ENCODE results near the gene KIFAP3. TPM values are rescaled to one million over a fixed set of nuclear protein-coding genes. Genes with fewer than 3 reads are reported as not detected.

KIFAP3 gene
- total and polyA plus RNA-seq, 4 donors = 4.5 to 11.1 (median 6.9) TPM

DNA sequence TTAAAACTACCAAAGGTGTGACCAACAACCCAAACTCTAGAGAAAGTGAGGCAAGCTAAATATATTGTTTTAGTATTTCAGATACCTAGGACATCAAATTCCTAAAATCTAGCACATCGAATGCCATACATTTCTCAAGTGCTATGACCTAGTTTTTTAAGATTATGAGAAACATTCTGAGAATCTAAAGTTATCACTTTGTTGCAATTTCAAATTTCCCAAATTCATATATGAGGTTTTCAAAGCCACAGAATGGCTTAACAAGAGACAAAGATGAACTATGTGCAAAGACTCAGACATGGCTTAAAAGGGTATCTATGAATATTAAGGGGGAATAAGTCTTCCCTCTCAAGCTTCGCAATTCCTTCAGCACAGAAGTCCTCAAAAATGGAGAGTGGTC is 187.6 kb downstream of the KIFAP3 start:
- Histone ChIP-seq H3K27me3 (ENCODE audit: control insufficient read depth in 4 of 4, insufficient read depth in 4 of 4, low read length in 3 of 4) (no peaks in the 10 kb centered on the region), H3K4me1 (ENCODE audit: control insufficient read depth in 4 of 4, insufficient read depth in 4 of 4, low read length in 3 of 4) (peaks cover 3 to 20% (median 14%) of the 10 kb centered on the region in 4 donors), H3K27ac (ENCODE audit: low read depth in 1 of 2, low read length in 2 of 2) (no peak overlapping the region), H3K36me3 (ENCODE audit: control insufficient read depth in 4 of 4, insufficient read depth in 3 of 4, low read depth in 1 of 4, low read length in 3 of 4) (peaks cover 0 to 23% (median 18%) of the 10 kb centered on the region in 4 donors), H3K9me3 (ENCODE audit: control insufficient read depth in 4 of 4, low read length in 3 of 4) (no peaks in the 10 kb centered on the region), H3K4me3 (ENCODE audit: low read depth in 1 of 3, low read length in 3 of 3) (no peak overlapping the region), H3K9ac (ENCODE audit: low read depth in 1 of 2, low read length in 2 of 2) (no peak overlapping the region)
- TF ChIP-seq, protein P1, sequence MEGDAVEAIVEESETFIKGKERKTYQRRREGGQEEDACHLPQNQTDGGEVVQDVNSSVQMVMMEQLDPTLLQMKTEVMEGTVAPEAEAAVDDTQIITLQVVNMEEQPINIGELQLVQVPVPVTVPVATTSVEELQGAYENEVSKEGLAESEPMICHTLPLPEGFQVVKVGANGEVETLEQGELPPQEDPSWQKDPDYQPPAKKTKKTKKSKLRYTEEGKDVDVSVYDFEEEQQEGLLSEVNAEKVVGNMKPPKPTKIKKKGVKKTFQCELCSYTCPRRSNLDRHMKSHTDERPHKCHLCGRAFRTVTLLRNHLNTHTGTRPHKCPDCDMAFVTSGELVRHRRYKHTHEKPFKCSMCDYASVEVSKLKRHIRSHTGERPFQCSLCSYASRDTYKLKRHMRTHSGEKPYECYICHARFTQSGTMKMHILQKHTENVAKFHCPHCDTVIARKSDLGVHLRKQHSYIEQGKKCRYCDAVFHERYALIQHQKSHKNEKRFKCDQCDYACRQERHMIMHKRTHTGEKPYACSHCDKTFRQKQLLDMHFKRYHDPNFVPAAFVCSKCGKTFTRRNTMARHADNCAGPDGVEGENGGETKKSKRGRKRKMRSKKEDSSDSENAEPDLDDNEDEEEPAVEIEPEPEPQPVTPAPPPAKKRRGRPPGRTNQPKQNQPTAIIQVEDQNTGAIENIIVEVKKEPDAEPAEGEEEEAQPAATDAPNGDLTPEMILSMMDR (IDR thresholded peaks at IDR 0.05; ENCODE audit: low read depth, low read length, missing input control) = no peak
- TF ChIP-seq YY1 (IDR thresholded peaks at IDR 0.05) (no peak), FOXA1 (IDR thresholded peaks at IDR 0.05) (no peak), RAD21 (IDR thresholded peaks at IDR 0.05) (no peak), NR2F2 (IDR thresholded peaks at IDR 0.05) (no peak), FOXA2 (IDR thresholded peaks at IDR 0.05) (no peak), JUND (IDR thresholded peaks at IDR 0.05) (no peak), SP1 (IDR thresholded peaks at IDR 0.05) (no peak), GABPA (IDR thresholded peaks at IDR 0.05 in 1 of 2, conservative IDR thresholded peaks at IDR 0.05 in 1 of 2) (no peak)
- TF ChIP-seq, protein P2, sequence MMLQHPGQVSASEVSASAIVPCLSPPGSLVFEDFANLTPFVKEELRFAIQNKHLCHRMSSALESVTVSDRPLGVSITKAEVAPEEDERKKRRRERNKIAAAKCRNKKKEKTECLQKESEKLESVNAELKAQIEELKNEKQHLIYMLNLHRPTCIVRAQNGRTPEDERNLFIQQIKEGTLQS (IDR thresholded peaks at IDR 0.05) = no peak
- TF ChIP-seq, protein P3, sequence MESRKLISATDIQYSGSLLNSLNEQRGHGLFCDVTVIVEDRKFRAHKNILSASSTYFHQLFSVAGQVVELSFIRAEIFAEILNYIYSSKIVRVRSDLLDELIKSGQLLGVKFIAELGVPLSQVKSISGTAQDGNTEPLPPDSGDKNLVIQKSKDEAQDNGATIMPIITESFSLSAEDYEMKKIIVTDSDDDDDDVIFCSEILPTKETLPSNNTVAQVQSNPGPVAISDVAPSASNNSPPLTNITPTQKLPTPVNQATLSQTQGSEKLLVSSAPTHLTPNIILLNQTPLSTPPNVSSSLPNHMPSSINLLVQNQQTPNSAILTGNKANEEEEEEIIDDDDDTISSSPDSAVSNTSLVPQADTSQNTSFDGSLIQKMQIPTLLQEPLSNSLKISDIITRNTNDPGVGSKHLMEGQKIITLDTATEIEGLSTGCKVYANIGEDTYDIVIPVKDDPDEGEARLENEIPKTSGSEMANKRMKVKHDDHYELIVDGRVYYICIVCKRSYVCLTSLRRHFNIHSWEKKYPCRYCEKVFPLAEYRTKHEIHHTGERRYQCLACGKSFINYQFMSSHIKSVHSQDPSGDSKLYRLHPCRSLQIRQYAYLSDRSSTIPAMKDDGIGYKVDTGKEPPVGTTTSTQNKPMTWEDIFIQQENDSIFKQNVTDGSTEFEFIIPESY (IDR thresholded peaks at IDR 0.05) = no peak
- TF ChIP-seq, protein P4, sequence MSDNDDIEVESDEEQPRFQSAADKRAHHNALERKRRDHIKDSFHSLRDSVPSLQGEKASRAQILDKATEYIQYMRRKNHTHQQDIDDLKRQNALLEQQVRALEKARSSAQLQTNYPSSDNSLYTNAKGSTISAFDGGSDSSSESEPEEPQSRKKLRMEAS (IDR thresholded peaks at IDR 0.05) = no peak
- WGBS = 95% methylated on average over 2 of the region's 2 CpGs
- no peak for DNase-seq (ENCODE audit: low spot score)

DNA sequence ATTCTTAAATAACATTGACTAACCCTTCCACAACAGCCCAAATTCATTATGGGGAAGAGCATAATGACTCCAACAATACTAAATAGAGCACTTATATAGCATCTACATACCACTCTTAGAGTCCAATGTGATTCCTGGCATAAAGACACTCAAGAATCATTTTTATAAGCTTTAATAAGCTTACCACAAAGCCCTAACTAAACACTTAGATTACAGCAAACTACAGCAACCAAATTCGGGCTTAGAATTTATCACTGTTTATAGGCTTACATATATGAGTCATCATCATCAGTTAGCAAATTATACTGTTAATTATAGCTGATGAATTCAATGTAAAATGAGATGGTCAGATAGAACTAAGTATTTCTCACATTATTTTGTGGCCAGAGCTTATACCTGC is 188.1 kb downstream of the KIFAP3 start:
- Histone ChIP-seq H3K27me3 (ENCODE audit: control insufficient read depth in 4 of 4, insufficient read depth in 4 of 4, low read length in 3 of 4) (no peaks in the 10 kb centered on the region), H3K4me3 (ENCODE audit: low read depth in 1 of 3, low read length in 3 of 3) (no peak overlapping the region), H3K27ac (ENCODE audit: low read depth in 1 of 2, low read length in 2 of 2) (no peak overlapping the region), H3K36me3 (ENCODE audit: control insufficient read depth in 4 of 4, insufficient read depth in 3 of 4, low read depth in 1 of 4, low read length in 3 of 4) (peaks cover 0 to 25% (median 18%) of the 10 kb centered on the region in 4 donors), H3K9me3 (ENCODE audit: control insufficient read depth in 4 of 4, low read length in 3 of 4) (no peaks in the 10 kb centered on the region), H3K4me1 (ENCODE audit: control insufficient read depth in 4 of 4, insufficient read depth in 4 of 4, low read length in 3 of 4) (peaks cover 3 to 15% (median 12%) of the 10 kb centered on the region in 4 donors), H3K9ac (ENCODE audit: low read depth in 1 of 2, low read length in 2 of 2) (no peak overlapping the region)
- no peak for DNase-seq (ENCODE audit: low spot score)
- TF ChIP-seq NR2F2 (IDR thresholded peaks at IDR 0.05) (no peak), EGR1 (IDR thresholded peaks at IDR 0.05; ENCODE audit: low read depth in 2 of 2) (no peak), GABPA (IDR thresholded peaks at IDR 0.05 in 1 of 2, conservative IDR thresholded peaks at IDR 0.05 in 1 of 2) (no peak), FOXA2 (IDR thresholded peaks at IDR 0.05) (no peak), JUND (IDR thresholded peaks at IDR 0.05) (no peak), SP1 (IDR thresholded peaks at IDR 0.05) (no peak), RAD21 (IDR thresholded peaks at IDR 0.05) (no peak), YY1 (IDR thresholded peaks at IDR 0.05) (no peak), HNF4G (IDR thresholded peaks at IDR 0.05) (no peak), TAF1 (conservative IDR thresholded peaks at IDR 0.05) (no peak)
- TF ChIP-seq, protein P1 (IDR thresholded peaks at IDR 0.05; ENCODE audit: low read depth, low read length, missing input control) = no peak
- TF ChIP-seq, protein P4 (IDR thresholded peaks at IDR 0.05) = no peak
- TF ChIP-seq, protein P2 (IDR thresholded peaks at IDR 0.05) = no peak
- TF ChIP-seq, protein P5, sequence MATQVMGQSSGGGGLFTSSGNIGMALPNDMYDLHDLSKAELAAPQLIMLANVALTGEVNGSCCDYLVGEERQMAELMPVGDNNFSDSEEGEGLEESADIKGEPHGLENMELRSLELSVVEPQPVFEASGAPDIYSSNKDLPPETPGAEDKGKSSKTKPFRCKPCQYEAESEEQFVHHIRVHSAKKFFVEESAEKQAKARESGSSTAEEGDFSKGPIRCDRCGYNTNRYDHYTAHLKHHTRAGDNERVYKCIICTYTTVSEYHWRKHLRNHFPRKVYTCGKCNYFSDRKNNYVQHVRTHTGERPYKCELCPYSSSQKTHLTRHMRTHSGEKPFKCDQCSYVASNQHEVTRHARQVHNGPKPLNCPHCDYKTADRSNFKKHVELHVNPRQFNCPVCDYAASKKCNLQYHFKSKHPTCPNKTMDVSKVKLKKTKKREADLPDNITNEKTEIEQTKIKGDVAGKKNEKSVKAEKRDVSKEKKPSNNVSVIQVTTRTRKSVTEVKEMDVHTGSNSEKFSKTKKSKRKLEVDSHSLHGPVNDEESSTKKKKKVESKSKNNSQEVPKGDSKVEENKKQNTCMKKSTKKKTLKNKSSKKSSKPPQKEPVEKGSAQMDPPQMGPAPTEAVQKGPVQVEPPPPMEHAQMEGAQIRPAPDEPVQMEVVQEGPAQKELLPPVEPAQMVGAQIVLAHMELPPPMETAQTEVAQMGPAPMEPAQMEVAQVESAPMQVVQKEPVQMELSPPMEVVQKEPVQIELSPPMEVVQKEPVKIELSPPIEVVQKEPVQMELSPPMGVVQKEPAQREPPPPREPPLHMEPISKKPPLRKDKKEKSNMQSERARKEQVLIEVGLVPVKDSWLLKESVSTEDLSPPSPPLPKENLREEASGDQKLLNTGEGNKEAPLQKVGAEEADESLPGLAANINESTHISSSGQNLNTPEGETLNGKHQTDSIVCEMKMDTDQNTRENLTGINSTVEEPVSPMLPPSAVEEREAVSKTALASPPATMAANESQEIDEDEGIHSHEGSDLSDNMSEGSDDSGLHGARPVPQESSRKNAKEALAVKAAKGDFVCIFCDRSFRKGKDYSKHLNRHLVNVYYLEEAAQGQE (IDR thresholded peaks at IDR 0.05) = no peak
- 83% methylated on average over 1 of the region's 1 CpG for WGBS
